HG02610 (cell line): ENCODE data around the gene PER2.
"Not testable (repeated sequence)": the region's sequence is repeated elsewhere in the genome, so short reads cannot be mapped to it uniquely, and the experiment has no call there.

Source experiments
- ATAC-seq: cut with Tn5 transposase; IDR thresholded peaks from one replicate; pipeline ENCODE4 v1.9.1; 2021; ENCODE audit warnings: mild to moderate bottlenecking, moderate library complexity; ENCODE audit not compliant: unreplicated experiment

PER2 gene

GRCh38 chr2:238310721-238311120, 22.3 kb upstream of the PER2 start:
- ATAC-seq = not testable (repeated sequence)

- ATAC-seq = no peak
These were observed 19.8 kb upstream of the PER2 start for GRCh38 chr2:238308177-238308576.

GRCh38 chr2:238306672-238306998, 18.2 kb upstream of the PER2 start:
- ATAC-seq = no peak

- ATAC-seq = no peak
These were observed 17.7 kb upstream of the PER2 start for GRCh38 chr2:238305965-238306671.

GRCh38 chr2:238305092-238305862, 16.9 kb upstream of the PER2 start:
- no peak for ATAC-seq

GRCh38 chr2:238304116-238304515, 15.7 kb upstream of the PER2 start:
- no peak for ATAC-seq

GRCh38 chr2:238302751-238303150, 14.3 kb upstream of the PER2 start:
- no peak for ATAC-seq

GRCh38 chr2:238302087-238302486, 13.7 kb upstream of the PER2 start:
- ATAC-seq = no peak

GRCh38 chr2:238299803-238300202, 11.4 kb upstream of the PER2 start:
- ATAC-seq = no peak

GRCh38 chr2:238296638-238297457, 8.4 kb upstream of the PER2 start:
- ATAC-seq = no peak

- ATAC-seq = no peak
These were observed 7.0 kb upstream of the PER2 start for GRCh38 chr2:238295144-238296112.

- no peak for ATAC-seq
These were observed 6.2 kb upstream of the PER2 start for GRCh38 chr2:238294393-238295143.

GRCh38 chr2:238294046-238294392, 5.6 kb upstream of the PER2 start:
- no peak for ATAC-seq

GRCh38 chr2:238291550-238292281, 3.3 kb upstream of the PER2 start:
- ATAC-seq = no peak

GRCh38 chr2:238290715-238291549, 2.5 kb upstream of the PER2 start:
- ATAC-seq = no peak

- ATAC-seq = no peak
These were observed 1.7 kb upstream of the PER2 start for GRCh38 chr2:238290091-238290509.

GRCh38 chr2:238289574-238289973, 1.2 kb upstream of the PER2 start:
- no peak for ATAC-seq
